ENCODE results near the gene RNF4. TPM values are rescaled to one million over a fixed set of nuclear protein-coding genes. Genes with fewer than 3 reads are reported as not detected.
"Not testable (repeated sequence)": the region's sequence is repeated elsewhere in the genome, so short reads cannot be mapped to it uniquely, and the experiment has no call there.

RNF4 gene
- total and polyA plus RNA-seq, 5 experiments from 2014 or later: 59.8 to 100 (median 88.3) TPM

DNA sequence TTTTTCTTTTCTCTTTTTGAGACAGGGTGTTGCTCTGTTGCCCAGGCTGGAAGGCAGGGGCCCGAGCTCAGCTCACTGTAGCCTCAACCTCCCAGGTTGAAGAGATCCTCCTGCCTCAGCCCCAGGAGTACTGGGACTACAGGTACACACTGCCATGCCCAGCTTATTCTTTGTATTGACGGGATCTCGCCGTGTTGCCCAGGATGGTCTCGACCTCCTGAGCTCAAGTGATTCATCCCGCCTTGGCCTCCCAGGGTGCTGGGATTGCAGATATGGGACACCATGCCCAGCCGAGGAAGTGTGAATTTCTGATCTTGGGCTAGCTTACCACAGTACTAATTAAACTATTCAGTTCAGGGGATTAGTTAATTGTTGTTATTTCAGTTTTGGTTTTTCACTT lies 38.9 kb downstream of the RNF4 start:
- Mint-ChIP-seq H3K9me3 (no peaks in the 10 kb centered on the region), H3K27me3 (no peaks in the 10 kb centered on the region), H3K4me1 (peaks cover 12 to 25% (median 20%) of the 10 kb centered on the region in 4 donors), H3K36me3 (peaks cover 0 to 74% (median 5%) of the 10 kb centered on the region in 3 donors), H3K4me3 (peak overlapping the region in 1 of 10 donors; percentile 7), H3K27ac (peak overlapping the region in 4 of 10 donors; percentile 21 to 60 (median 42))
- DNase-seq (peak in 1 of 10 donors; percentile 18), ATAC-seq (no peak)
- POLR2A ChIA-PET: no interaction called here

DNA sequence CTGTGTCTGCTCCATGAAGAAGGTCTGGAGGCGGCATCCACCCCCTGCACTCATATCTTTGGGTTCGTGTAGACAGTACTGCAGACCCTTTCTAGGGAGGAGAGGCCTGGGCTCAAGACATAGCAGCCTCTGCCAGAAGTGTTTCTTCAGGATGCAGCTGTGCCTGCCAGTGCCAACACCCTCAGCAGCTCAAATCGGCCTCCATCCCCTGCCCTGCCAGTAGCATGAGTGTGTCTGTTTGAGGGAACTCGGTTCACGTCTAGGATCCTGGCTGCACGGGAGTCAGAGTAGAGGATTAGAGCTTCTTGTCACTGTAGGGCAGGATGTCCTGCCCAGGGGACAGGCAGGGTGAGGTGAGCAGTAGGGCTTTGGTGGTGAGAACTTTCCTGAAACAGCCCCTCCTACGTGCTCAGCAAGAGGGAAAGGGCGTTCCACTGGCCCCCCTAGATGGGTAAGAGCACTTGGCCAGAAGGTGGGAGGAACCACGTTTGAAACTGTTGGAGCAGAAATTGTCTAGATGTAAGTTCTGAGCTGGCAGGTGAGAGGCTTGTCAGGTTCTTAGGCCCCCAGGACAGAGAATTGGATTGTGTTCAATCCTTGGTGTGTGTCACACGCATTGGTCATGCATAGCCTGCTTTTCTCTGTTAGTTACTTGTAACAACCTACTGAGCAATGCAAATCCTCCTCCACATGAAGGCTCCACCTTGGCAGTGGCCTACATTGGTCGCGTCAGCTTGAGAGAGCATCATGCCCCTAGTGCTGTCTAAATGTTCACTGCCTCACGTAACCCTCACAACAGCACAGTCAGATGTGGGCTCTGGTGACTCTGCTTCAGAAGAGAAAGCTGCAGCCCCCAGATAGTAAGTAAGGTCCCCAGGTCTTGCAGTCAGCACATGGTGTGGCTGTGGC lies 41.7 kb downstream of the RNF4 start:
- Mint-ChIP-seq H3K27me3 (no peaks in the 10 kb centered on the region), H3K27ac (peak overlapping the region in 8 of 10 donors; percentile 41 to 88 (median 67)), H3K4me3 (peak overlapping the region in 1 of 10 donors; percentile 71)

DNA sequence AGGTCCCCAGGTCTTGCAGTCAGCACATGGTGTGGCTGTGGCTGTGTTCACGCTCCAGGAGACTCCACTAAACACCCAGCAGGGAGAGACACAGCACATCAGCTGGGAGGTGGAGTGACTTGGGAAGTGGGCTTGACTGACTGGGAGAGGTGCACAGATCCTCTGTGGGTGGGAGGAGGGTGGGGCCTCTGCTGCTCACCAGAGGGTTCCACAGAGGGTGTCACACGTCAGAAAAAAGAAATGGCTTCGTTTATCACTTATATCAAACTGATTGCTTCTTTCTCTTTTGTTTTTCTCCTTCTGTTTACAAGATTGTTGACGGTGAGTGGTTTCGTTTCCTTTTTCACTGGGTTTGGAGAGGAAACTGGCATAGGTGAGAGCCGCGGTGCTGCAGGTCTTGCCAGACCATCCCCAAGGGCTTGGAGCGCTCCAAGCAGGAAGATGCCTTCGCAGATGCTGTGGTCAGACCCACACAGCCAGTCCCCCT lies 42.8 kb downstream of the RNF4 start:
- Mint-ChIP-seq H3K27ac (peak overlapping the region in 8 of 10 donors; percentile 19 to 94 (median 60)), H3K36me3 (peaks cover 0 to 75% (median 5%) of the 10 kb centered on the region in 3 donors), H3K4me1 (peaks cover 8 to 21% (median 14%) of the 10 kb centered on the region in 4 donors), H3K9me3 (no peaks in the 10 kb centered on the region), H3K4me3 (no peak overlapping the region), H3K27me3 (no peaks in the 10 kb centered on the region)
- DNase-seq (no peak), ATAC-seq (no peak)
- POLR2A ChIA-PET: no interaction called here

More for the DNA sequence above, 41.7 kb downstream of the RNF4 start:
- Mint-ChIP-seq H3K4me1 (peaks cover 8 to 21% (median 14%) of the 10 kb centered on the region in 4 donors), H3K36me3 (peaks cover 0 to 78% (median 5%) of the 10 kb centered on the region in 3 donors), H3K9me3 (no peaks in the 10 kb centered on the region)
- POLR2A ChIA-PET: interaction anchor here (0.9 to 1.1 kb wide), 2 partner anchors 10 to 14 kb away, joined by 4 to 5 read pairs; no protein-coding TSS in a partner anchor
- ATAC-seq: no peak
- DNase-seq: no peak

DNA sequence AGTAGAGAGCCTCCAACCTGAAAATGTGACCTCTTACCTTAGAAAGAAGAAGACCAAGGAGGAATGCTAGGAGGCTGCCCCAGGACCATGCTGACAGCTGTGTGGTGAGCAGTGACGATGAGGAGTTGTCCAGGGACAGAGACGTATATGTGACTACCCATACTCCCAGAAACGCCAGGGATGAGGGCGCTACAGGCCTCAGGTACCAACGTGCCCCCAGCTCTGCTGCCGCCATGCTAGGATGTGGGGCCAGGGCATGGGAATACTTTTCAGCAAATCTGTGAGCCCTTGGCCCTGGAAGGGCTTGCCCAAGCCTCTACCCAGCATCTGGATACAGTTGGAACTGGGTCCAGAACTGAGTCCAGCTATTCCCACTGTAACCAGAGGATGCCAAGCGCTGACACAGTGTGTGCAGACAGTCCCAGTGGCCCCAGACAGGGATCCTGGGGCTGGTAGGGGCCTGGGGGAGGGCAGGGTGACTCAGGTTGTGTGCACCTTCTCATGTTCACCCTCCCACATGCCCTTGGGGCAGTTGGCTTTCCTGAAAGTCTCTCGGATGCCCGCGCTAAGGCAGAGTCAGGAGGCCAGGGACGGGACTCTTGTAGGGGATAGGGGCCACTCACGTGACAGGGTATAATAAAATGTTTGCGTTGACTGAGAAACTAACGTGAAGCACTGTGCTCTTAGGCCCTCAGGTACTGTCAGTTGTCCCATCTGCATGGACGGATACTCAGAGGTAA lies 43.7 kb downstream of the RNF4 start:
- no peak overlapping the region for H3K4me3 Mint-ChIP-seq
- POLR2A ChIA-PET: no interaction called here
- peak overlapping the region in 4 of 10 donors; percentile 67 to 94 (median 88) for H3K27ac Mint-ChIP-seq
- ATAC-seq (no peak), DNase-seq (no peak)
- H3K9me3 Mint-ChIP-seq: no peaks in the 10 kb centered on the region
- H3K27me3 Mint-ChIP-seq: no peaks in the 10 kb centered on the region
- peaks cover 0 to 69% (median 5%) of the 10 kb centered on the region in 3 donors for H3K36me3 Mint-ChIP-seq
- peaks cover under 1 to 21% (median 11%) of the 10 kb centered on the region in 4 donors for H3K4me1 Mint-ChIP-seq

DNA sequence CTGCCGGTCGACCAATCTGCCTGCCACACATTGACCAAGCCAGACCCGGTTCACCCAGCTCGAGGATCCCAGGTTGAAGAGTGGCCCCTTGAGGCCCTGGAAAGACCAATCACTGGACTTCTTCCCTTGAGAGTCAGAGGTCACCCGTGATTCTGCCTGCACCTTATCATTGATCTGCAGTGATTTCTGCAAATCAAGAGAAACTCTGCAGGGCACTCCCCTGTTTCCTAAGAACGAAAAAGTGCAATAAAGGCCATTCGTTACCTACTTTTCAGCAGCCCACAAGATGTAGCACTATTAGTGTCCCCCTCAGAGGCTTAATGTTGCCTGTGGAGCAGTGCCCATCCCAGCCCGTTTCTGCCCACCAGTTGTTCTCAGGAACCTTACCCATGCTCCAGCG lies 45.3 kb downstream of the RNF4 start:
- H3K27me3 Mint-ChIP-seq, H3K9me3 Mint-ChIP-seq, DNase-seq, H3K4me3 Mint-ChIP-seq, ATAC-seq: not testable (repeated sequence)
- Mint-ChIP-seq H3K4me1 (peaks cover 0 to 16% (median 9%) of the 10 kb centered on the region in 4 donors), H3K27ac (peak overlapping the region in 2 of 10 donors; percentile 53 to 55), H3K36me3 (peaks cover 0 to 58% (median 5%) of the 10 kb centered on the region in 3 donors)
- POLR2A ChIA-PET: interaction anchor here (1.1 kb wide), 1 partner anchor 9 kb away, joined by 3 read pairs; no protein-coding TSS in a partner anchor

DNA sequence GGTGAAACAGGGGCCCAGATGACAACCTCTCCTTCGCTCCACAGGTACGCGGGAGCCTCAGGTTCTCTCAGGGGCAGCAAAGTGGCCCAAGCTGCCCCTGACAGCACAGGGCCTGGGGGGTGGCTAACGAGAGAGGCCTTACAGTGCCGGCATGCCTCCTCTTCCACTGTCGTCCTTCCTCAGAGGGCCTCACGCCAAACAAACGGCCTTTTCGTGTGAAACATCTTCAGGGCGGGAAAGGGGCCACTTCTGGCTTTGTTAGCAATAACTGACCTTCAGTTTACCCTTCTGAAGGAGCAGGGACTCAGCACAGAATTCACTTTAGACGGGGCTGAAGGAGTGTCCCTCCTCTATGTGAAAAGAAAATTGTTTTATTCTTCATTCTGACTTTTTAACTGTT lies 46.0 kb downstream of the RNF4 start:
- not testable (repeated sequence) for ATAC-seq, H3K27me3 Mint-ChIP-seq, H3K9me3 Mint-ChIP-seq, DNase-seq, H3K4me3 Mint-ChIP-seq
- Mint-ChIP-seq H3K36me3 (peaks cover 0 to 51% (median 4%) of the 10 kb centered on the region in 3 donors), H3K27ac (peak overlapping the region in 2 of 10 donors; percentile 24 to 55), H3K4me1 (peaks cover 0 to 15% (median 9%) of the 10 kb centered on the region in 4 donors)
- POLR2A ChIA-PET: interaction anchor here (1.1 kb wide), 1 partner anchor 10 kb away, joined by 3 read pairs; no protein-coding TSS in a partner anchor

DNA sequence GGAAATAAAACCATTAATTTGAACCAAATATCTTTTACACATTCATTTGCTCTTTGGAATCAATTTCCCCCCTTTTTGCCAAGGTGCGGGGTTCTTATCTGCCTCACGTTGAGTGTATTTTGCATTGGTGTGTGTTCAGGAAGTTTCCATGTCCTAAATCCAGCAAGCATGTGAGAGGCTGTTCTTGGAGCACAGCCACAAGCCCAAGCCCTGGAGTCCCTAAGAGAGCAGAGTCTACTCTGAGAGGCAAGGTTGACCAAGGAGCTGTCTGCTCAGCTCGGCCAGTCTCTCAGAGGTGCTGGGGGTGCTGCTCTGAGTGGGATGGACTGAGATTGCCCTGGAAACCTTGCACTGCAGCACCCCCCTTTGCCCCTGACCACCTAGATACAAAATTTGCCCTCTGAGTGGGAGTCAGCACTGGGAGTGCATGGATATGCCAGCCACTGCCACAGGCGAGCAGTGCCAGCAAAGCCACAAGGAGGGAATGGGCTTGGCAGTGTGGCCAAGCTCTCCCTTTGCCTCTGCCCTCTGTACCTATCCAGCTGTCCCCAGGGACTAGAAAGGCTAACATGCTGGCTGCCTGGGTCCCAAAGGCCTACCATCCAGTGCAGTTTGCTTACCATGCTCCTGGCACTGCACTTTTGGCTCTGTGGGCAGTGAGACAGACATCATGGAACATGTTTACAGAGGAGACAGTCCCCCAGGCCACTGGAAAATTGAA lies 47.1 kb downstream of the RNF4 start:
- Mint-ChIP-seq H3K36me3 (peaks cover 0 to 44% (median 3%) of the 10 kb centered on the region in 3 donors), H3K4me1 (peaks cover 0 to 6% (median 4%) of the 10 kb centered on the region in 4 donors), H3K27me3 (no peaks in the 10 kb centered on the region), H3K9me3 (no peaks in the 10 kb centered on the region), H3K4me3 (no peak overlapping the region), H3K27ac (peak overlapping the region in 6 of 10 donors; percentile 27 to 59 (median 44))
- ATAC-seq (no peak), DNase-seq (no peak)
- POLR2A ChIA-PET: no interaction called here

DNA sequence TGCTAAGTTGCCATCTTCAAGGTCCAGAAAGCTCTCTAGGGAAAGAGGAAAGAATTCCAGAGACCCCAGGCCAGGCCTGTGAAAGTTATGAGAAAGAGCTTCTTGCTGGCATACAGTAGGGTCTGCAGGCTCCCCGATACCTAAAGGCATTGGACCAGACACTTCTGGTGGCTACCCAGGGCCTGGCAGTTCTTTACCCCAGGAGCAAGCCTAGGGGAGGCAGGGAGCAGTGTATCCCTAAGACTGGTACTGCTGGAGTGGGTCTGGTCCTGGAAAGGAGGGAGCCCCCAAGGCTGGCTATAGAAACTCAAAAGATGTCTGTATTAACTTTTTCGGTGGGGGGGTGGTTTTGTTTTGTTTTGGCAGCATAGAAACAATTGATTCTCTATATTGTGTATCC lies 47.7 kb downstream of the RNF4 start:
- H3K4me3 Mint-ChIP-seq: no peak overlapping the region
- H3K4me1 Mint-ChIP-seq: peaks cover 0 to 5% (median 4%) of the 10 kb centered on the region in 4 donors
- no peaks in the 10 kb centered on the region for H3K9me3 Mint-ChIP-seq
- peaks cover 0 to 44% (median 3%) of the 10 kb centered on the region in 3 donors for H3K36me3 Mint-ChIP-seq
- ATAC-seq (no peak), DNase-seq (no peak)
- H3K27me3 Mint-ChIP-seq: no peaks in the 10 kb centered on the region
- POLR2A ChIA-PET: interaction anchor here (1.1 kb wide), 1 partner anchor 48 kb away, joined by 5 read pairs; the partner anchor contains the start of gene RNF4
- H3K27ac Mint-ChIP-seq: peak overlapping the region in 5 of 10 donors; percentile 13 to 59 (median 47)

DNA sequence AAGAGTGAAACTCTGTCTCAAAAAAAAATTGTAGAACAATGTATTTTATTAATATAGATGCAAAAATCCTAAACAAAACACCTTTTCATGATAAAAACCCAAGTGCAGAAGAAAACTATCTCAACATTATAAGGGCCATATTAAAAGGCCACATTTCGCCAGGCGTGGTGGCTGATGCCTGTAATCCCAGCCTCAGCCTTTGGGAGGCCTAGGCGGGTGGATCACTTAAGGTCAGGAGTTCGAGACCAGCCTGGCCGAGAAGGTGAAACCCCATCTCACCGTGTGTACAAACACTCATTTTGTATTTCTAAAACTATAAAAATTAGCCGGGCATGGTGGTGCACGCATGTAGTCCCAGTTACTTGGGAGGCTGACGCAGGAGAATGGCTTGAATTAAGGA lies 57.7 kb downstream of the RNF4 start:
- peaks cover 0 to 1% (median 0%) of the 10 kb centered on the region in 5 donors for H3K27me3 Mint-ChIP-seq
- no peaks in the 10 kb centered on the region for H3K9me3 Mint-ChIP-seq
- H3K4me3 Mint-ChIP-seq: no peak overlapping the region
- no peak for ATAC-seq
- POLR2A ChIA-PET: interaction anchor here (0.7 kb wide), 1 partner anchor 42 kb away, joined by 3 read pairs; no protein-coding TSS in a partner anchor
- no peaks in the 10 kb centered on the region for H3K4me1 Mint-ChIP-seq
- no peaks in the 10 kb centered on the region for H3K36me3 Mint-ChIP-seq
- H3K27ac Mint-ChIP-seq: no peak overlapping the region
- DNase-seq: no peak

DNA sequence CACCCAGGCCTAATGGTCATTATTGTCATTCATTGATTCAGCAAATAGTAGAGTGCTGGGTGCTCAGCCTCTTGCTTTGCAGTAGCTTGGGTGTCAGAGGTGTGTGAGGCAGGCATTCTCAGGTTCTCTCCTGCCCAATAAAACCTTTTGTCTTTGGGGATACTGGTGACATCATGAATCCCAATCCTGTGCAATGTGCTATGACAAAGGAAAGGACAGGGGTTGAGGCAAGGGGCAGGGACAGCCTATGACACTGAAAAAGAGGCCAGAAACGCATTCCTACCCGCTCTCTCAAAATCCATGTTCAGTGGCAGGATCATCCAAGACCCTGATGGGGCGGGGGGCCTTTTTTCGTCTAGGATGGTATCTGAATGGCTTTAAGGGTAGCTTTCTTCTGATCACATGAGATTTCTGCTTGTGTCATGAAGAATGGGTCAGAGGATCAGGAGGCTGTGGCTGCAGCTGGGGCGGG lies 66.0 kb downstream of the RNF4 start:
- Mint-ChIP-seq H3K9me3 (no peaks in the 10 kb centered on the region), H3K4me1 (peaks cover 4 to 25% (median 15%) of the 10 kb centered on the region in 4 donors), H3K4me3 (peak overlapping the region; percentile 82 to 91 (median 88)), H3K27ac (peak overlapping the region; percentile 74 to 98 (median 94)), H3K27me3 (peaks cover 0 to 2% (median 0%) of the 10 kb centered on the region in 5 donors), H3K36me3 (no peaks in the 10 kb centered on the region)
- POLR2A ChIA-PET: interaction anchor here (0.5 to 0.7 kb wide), 2 partner anchors 66 to 91 kb away, joined by 3 to 4 read pairs; partner anchors contain the start of gene RNF4
- ATAC-seq: no peak
- peak in 1 of 10 donors; percentile 6 for DNase-seq

DNA sequence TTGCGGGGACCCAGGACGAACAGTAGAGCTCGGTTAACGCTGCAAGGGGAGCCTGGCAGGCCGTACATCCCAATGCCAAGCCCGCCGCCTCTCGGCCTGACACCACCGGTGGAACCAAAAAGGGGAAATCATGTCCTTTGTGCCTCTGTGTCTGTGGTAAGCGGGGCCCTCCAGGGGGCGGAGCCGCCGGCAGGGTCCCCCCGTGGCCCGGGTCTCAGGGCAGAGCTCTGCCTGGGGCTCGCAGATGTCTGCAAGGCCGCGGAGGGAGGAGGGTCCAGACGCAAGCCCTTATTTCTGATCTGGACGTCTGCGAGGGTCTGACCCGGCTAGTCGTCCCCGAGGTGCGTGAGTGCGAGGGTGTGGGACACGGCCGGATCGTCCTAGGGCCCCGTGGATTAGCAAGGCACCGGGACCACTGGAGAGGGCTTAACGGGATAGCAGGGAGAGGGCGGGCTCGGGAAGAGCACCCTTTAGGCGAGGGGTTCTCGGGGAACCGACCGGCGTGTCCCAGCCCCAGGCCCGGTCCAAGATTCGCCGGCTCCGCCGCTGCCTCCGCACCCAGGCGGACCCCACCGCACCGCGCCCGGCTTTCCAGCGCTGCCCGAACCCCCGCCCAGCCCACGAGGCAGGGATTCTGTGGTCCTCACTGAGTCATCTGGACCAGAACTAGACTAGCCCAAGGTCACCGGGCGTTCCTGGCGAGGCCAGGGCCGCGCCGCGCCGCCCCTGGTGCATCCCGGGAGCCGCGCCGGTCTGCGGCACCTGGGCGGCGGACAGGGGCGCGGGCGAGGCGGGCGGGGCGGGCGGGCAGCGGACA lies 66.7 kb downstream of the RNF4 start:
- peaks cover 4 to 31% (median 18%) of the 10 kb centered on the region in 4 donors for H3K4me1 Mint-ChIP-seq

More for the DNA sequence above, 66.7 kb downstream of the RNF4 start:
- H3K36me3 Mint-ChIP-seq: no peaks in the 10 kb centered on the region
- peak; percentile 38 to 74 (median 62) for DNase-seq
- peak overlapping the region; percentile 77 to 98 (median 94) for H3K27ac Mint-ChIP-seq
- peak; percentile 8 to 16 for ATAC-seq
- H3K27me3 Mint-ChIP-seq: peaks cover 0 to 2% (median 0%) of the 10 kb centered on the region in 5 donors
- POLR2A ChIA-PET: interaction anchor here (0.5 to 2.4 kb wide), 9 partner anchors 12 to 539 kb away, joined by 3 to 32 read pairs (median 4); partner anchors contain the start of genes HAUS3, HTT, HTT-AS and POLN
- no peaks in the 10 kb centered on the region for H3K9me3 Mint-ChIP-seq
- peak overlapping the region; percentile 82 to 91 (median 88) for H3K4me3 Mint-ChIP-seq

Data from naive thymus-derived CD8-positive, alpha-beta T cell (primary cell).